HG03135 (cell line): ENCODE results near the gene PUS7.
"Not testable (repeated sequence)": the region's sequence is repeated elsewhere in the genome, so short reads cannot be mapped to it uniquely, and the experiment has no call there.

ENCODE experiments used
- ATAC-seq: cut with Tn5 transposase; IDR thresholded peaks from one replicate; pipeline ENCODE4 v1.9.1; 2021; ENCODE audit warnings: mild to moderate bottlenecking, moderate library complexity; ENCODE audit not compliant: unreplicated experiment

PUS7 gene

GRCh38 chr7:105450177-105450861, 71.8 kb downstream of the PUS7 start:
- no peak for ATAC-seq

- peak; percentile 53 for ATAC-seq
These were observed 73.9 kb downstream of the PUS7 start for GRCh38 chr7:105448181-105448580.

- ATAC-seq = no peak
These were observed 77.6 kb downstream of the PUS7 start for GRCh38 chr7:105444342-105444987.

- not testable (repeated sequence) for ATAC-seq
These were observed 79.9 kb downstream of the PUS7 start for GRCh38 chr7:105442214-105442613.

- no peak for ATAC-seq
These were observed 82.7 kb downstream of the PUS7 start for GRCh38 chr7:105439174-105439893.

- ATAC-seq = no peak
These were observed 83.3 kb downstream of the PUS7 start for GRCh38 chr7:105438847-105439173.

GRCh38 chr7:105438254-105438653, 83.8 kb downstream of the PUS7 start:
- ATAC-seq = no peak

GRCh38 chr7:105437356-105437755, 84.7 kb downstream of the PUS7 start:
- not testable (repeated sequence) for ATAC-seq

- ATAC-seq = no peak
These were observed 92.1 kb downstream of the PUS7 start for GRCh38 chr7:105429746-105430612.

GRCh38 chr7:105426606-105427146, 95.4 kb downstream of the PUS7 start:
- ATAC-seq = no peak

GRCh38 chr7:105423987-105424386, 98.1 kb downstream of the PUS7 start:
- ATAC-seq = no peak

- ATAC-seq = no peak
These were observed 108.1 kb downstream of the PUS7 start for GRCh38 chr7:105413887-105414437.

GRCh38 chr7:105410774-105411173, 111.3 kb downstream of the PUS7 start:
- not testable (repeated sequence) for ATAC-seq

GRCh38 chr7:105409775-105410174, 112.3 kb downstream of the PUS7 start:
- ATAC-seq = not testable (repeated sequence)

- no peak for ATAC-seq
These were observed 113.2 kb downstream of the PUS7 start for GRCh38 chr7:105408791-105409410.
